Mesenchymal stem cell (in vitro differentiated cells and primary cell): ENCODE results near the gene IL1A.

Experiments
- DNase-seq: peaks from one replicate; pipeline ENCODE4 v3.0.0-alpha.2; 2013
- H2AFZ ChIP-seq: one replicate; pipeline ENCODE4 v1.6.1; 2013; ENCODE audit warnings: low read depth, mild to moderate bottlenecking, control low read depth, inconsistent platforms, low read length, moderate library complexity
- H2AK5ac ChIP-seq: 2 replicates; pipeline ENCODE4 v1.6.1; 2013; ENCODE audit warnings: low read length, moderate library complexity, mild to moderate bottlenecking, inconsistent platforms; ENCODE audit not compliant: severe bottlenecking
- H2BK120ac ChIP-seq: one replicate; pipeline ENCODE4 v1.6.1; 2013; ENCODE audit warnings: low read depth, mild to moderate bottlenecking, inconsistent platforms, low read length, moderate library complexity
- H2BK12ac ChIP-seq, 2 experiments: one replicate each; pipeline ENCODE4 v1.6.1; 2013; ENCODE audit warnings: inconsistent platforms in 2 of 2, low read length in 2 of 2, mild to moderate bottlenecking in 2 of 2, moderate library complexity in 2 of 2, control low read depth in 1 of 2
- H2BK15ac ChIP-seq: one replicate; pipeline ENCODE4 v1.6.1; 2013; ENCODE audit warnings: mild to moderate bottlenecking, low read depth, inconsistent platforms; ENCODE audit not compliant: poor library complexity, severe bottlenecking
- H2BK5ac ChIP-seq: 2 replicates; pipeline ENCODE4 v1.6.1; 2013; ENCODE audit warnings: low read depth, mild to moderate bottlenecking, low read length, control low read depth, inconsistent platforms; ENCODE audit not compliant: poor library complexity, severe bottlenecking
- H3K14ac ChIP-seq, 2 experiments: one replicate each; pipeline ENCODE4 v1.6.1; 2013; ENCODE audit warnings: inconsistent platforms in 2 of 2, low read length in 2 of 2, control low read depth in 1 of 2, mild to moderate bottlenecking in 1 of 2, moderate library complexity in 1 of 2
- H3K18ac ChIP-seq, 2 experiments: one replicate each; pipeline ENCODE4 v1.6.1; 2013; ENCODE audit warnings: inconsistent platforms in 2 of 2, low read length in 2 of 2, control low read depth in 1 of 2, low read depth in 1 of 2, mild to moderate bottlenecking in 1 of 2
- H3K23ac ChIP-seq, 2 experiments: one replicate each; pipeline ENCODE4 v1.6.1; 2013; ENCODE audit warnings: inconsistent platforms in 2 of 2, low read length in 2 of 2, mild to moderate bottlenecking in 2 of 2, moderate library complexity in 2 of 2, control low read depth in 1 of 2
- H3K27ac ChIP-seq: 2 replicates; pipeline ENCODE4 v1.5.1; 2013; ENCODE audit warnings: mild to moderate bottlenecking, moderate library complexity, low read length, control low read depth, inconsistent platforms; ENCODE audit not compliant: poor library complexity, severe bottlenecking
- H3K27me3 ChIP-seq, 2 experiments: 2 replicates each; pipeline versions ENCODE4 v1.6.1 to v1.7.0; 2013; ENCODE audit warnings: low read length in 2 of 2, mild to moderate bottlenecking in 2 of 2, moderate library complexity in 2 of 2, control low read depth in 1 of 2, inconsistent platforms in 1 of 2; ENCODE audit not compliant: control insufficient read depth in 1 of 2, insufficient read depth in 1 of 2
- H3K36me3 ChIP-seq, 2 experiments: 2 replicates each; pipeline versions ENCODE4 v1.6.1 to v1.7.0; 2013; ENCODE audit warnings: low read length in 2 of 2, control low read depth in 1 of 2, inconsistent platforms in 1 of 2, low read depth in 1 of 2, mild to moderate bottlenecking in 1 of 2; ENCODE audit not compliant: insufficient read depth in 2 of 2, control insufficient read depth in 1 of 2
- H3K4ac ChIP-seq, 2 experiments: one replicate each; pipeline ENCODE4 v1.6.1; 2013; ENCODE audit warnings: inconsistent platforms in 2 of 2, low read length in 2 of 2, mild to moderate bottlenecking in 2 of 2, moderate library complexity in 2 of 2, control low read depth in 1 of 2, low read depth in 1 of 2
- H3K4me1 ChIP-seq: 2 replicates; pipeline ENCODE4 v1.6.1; 2013; ENCODE audit warnings: low read depth, low read length, control low read depth; ENCODE audit not compliant: control insufficient read depth, insufficient read depth
- H3K4me2 ChIP-seq: 2 replicates; pipeline ENCODE4 v1.6.1; 2013; ENCODE audit warnings: low read length, mild to moderate bottlenecking, inconsistent platforms; ENCODE audit not compliant: poor library complexity, severe bottlenecking
- H3K4me3 ChIP-seq, 2 experiments: 2 replicates each; pipeline versions ENCODE4 v1.5.1 to v1.7.0; 2013; ENCODE audit warnings: low read length in 2 of 2, mild to moderate bottlenecking in 2 of 2, control low read depth in 1 of 2, low read depth in 1 of 2; ENCODE audit not compliant: insufficient read depth in 1 of 2
- H3K79me1 ChIP-seq: replicated peaks from 2 replicates; pipeline ENCODE4 v1.6.1; 2013; ENCODE audit warnings: mild to moderate bottlenecking, control low read depth, low read length, inconsistent platforms; ENCODE audit not compliant: poor library complexity, severe bottlenecking
- H3K9ac ChIP-seq: 2 replicates; pipeline ENCODE4 v1.7.0; 2013; ENCODE audit warnings: mild to moderate bottlenecking, low read length, moderate library complexity
- H3K9me3 ChIP-seq: 2 replicates; pipeline ENCODE4 v1.7.0; 2013; ENCODE audit warnings: mild to moderate bottlenecking, low read length; ENCODE audit not compliant: control insufficient read depth
- H4K8ac ChIP-seq: one replicate; pipeline ENCODE4 v1.6.1; 2013; ENCODE audit warnings: inconsistent platforms, mild to moderate bottlenecking, low read length, moderate library complexity
- H4K91ac ChIP-seq: one replicate; pipeline ENCODE4 v1.6.1; 2013; ENCODE audit warnings: mild to moderate bottlenecking, low read length, inconsistent platforms
- WGBS: methylation state at CpG from one replicate; pipeline ENCODE4 v1.1.7; 2013; ENCODE audit warnings: mixed read lengths; 5-methylcytosine and 5-hydroxymethylcytosine counted together

IL1A gene

GRCh38 chr2:112827009-112827408, 42.7 kb upstream of the IL1A start:
- Histone ChIP-seq H3K27me3 (no peaks in the 10 kb centered on the region), H2AK5ac (no peak overlapping the region), H3K14ac (no peak overlapping the region), H4K8ac (no peak overlapping the region), H3K9me3 (no peaks in the 10 kb centered on the region), H2AFZ (no peak overlapping the region), H3K79me1 (no peaks in the 10 kb centered on the region), H2BK12ac (no peak overlapping the region), H2BK120ac (no peak overlapping the region), H3K36me3 (no peaks in the 10 kb centered on the region), H3K4me3 (no peak overlapping the region), H4K91ac (no peak overlapping the region), H2BK15ac (no peak overlapping the region), H3K4me1 (peaks cover 6% of the 10 kb centered on the region), H3K9ac (no peak overlapping the region), H3K18ac (no peak overlapping the region), H3K4me2 (no peak overlapping the region), H3K4ac (no peak overlapping the region), H2BK5ac (no peak overlapping the region), H3K27ac (no peak overlapping the region), H3K23ac (no peak overlapping the region)
- DNase-seq: no peak
- WGBS: 75% methylated on average over 3 of the region's 3 CpGs

GRCh38 chr2:112825706-112826105, 41.4 kb upstream of the IL1A start:
- DNase-seq: no peak
- 60% methylated on average over 1 of the region's 2 CpGs for WGBS

GRCh38 chr2:112824694-112825085, 40.4 kb upstream of the IL1A start:
- Histone ChIP-seq H3K4me1 (peaks cover 6% of the 10 kb centered on the region), H2AFZ (no peak overlapping the region), H2BK120ac (no peak overlapping the region), H2AK5ac (no peak overlapping the region), H3K14ac (no peak overlapping the region), H3K18ac (no peak overlapping the region), H4K91ac (no peak overlapping the region), H4K8ac (no peak overlapping the region), H3K36me3 (no peaks in the 10 kb centered on the region), H3K4me3 (no peak overlapping the region), H3K9me3 (no peaks in the 10 kb centered on the region), H3K23ac (no peak overlapping the region), H2BK15ac (no peak overlapping the region), H3K79me1 (no peaks in the 10 kb centered on the region), H3K27ac (no peak overlapping the region), H2BK12ac (no peak overlapping the region), H3K27me3 (no peaks in the 10 kb centered on the region), H3K4ac (no peak overlapping the region), H3K9ac (no peak overlapping the region), H3K4me2 (no peak overlapping the region), H2BK5ac (no peak overlapping the region)
- DNase-seq: no peak

More at GRCh38 chr2:112825706-112826105, 41.4 kb upstream of the IL1A start:
- no peak overlapping the region for H2BK12ac ChIP-seq
- no peak overlapping the region for H4K8ac ChIP-seq
- no peak overlapping the region for H3K27ac ChIP-seq
- no peak overlapping the region for H3K4me2 ChIP-seq
- H3K4me3 ChIP-seq: no peak overlapping the region
- no peak overlapping the region for H4K91ac ChIP-seq
- H2BK120ac ChIP-seq: no peak overlapping the region
- H3K36me3 ChIP-seq: no peaks in the 10 kb centered on the region
- H3K23ac ChIP-seq: no peak overlapping the region
- H3K79me1 ChIP-seq: no peaks in the 10 kb centered on the region
- no peak overlapping the region for H2BK5ac ChIP-seq
- H2BK15ac ChIP-seq: no peak overlapping the region
- H3K9ac ChIP-seq: no peak overlapping the region
- no peak overlapping the region for H2AK5ac ChIP-seq
- no peak overlapping the region for H2AFZ ChIP-seq
- no peaks in the 10 kb centered on the region for H3K27me3 ChIP-seq
- peaks cover 6% of the 10 kb centered on the region for H3K4me1 ChIP-seq
- no peak overlapping the region for H3K14ac ChIP-seq
- H3K9me3 ChIP-seq: no peaks in the 10 kb centered on the region
- H3K18ac ChIP-seq: no peak overlapping the region
- H3K4ac ChIP-seq: no peak overlapping the region

- Histone ChIP-seq H3K4me1 (peaks cover 12% of the 10 kb centered on the region), H2AFZ (no peak overlapping the region), H3K27me3 (no peaks in the 10 kb centered on the region), H3K9me3 (no peaks in the 10 kb centered on the region), H4K91ac (no peak overlapping the region), H3K9ac (no peak overlapping the region), H2BK120ac (no peak overlapping the region), H2BK12ac (no peak overlapping the region), H3K4ac (no peak overlapping the region), H3K36me3 (no peaks in the 10 kb centered on the region), H3K23ac (no peak overlapping the region), H4K8ac (no peak overlapping the region), H3K18ac (no peak overlapping the region), H3K4me2 (no peak overlapping the region), H3K4me3 (no peak overlapping the region), H3K27ac (no peak overlapping the region), H3K79me1 (no peaks in the 10 kb centered on the region), H2BK15ac (no peak overlapping the region), H2AK5ac (no peak overlapping the region), H2BK5ac (no peak overlapping the region), H3K14ac (no peak overlapping the region)
- no peak for DNase-seq
- WGBS: 94% methylated on average over 4 of the region's 4 CpGs
Measured at GRCh38 chr2:112821682-112822081, 37.4 kb upstream of the IL1A start.
